CD4-positive, alpha-beta T cell treated with Interleukin-12 subunit alpha and Interleukin-12 subunit beta, for 1 hour (primary cell): Measurements from ENCODE around the gene PTPRN2.
"Not testable (repeated sequence)": the region's sequence is repeated elsewhere in the genome, so short reads cannot be mapped to it uniquely, and the experiment has no call there.

ENCODE experiments used
- DNase-seq: peaks from one replicate; pipeline ENCODE4 v3.0.0-alpha.2; 2020

Gene PTPRN2

DNA sequence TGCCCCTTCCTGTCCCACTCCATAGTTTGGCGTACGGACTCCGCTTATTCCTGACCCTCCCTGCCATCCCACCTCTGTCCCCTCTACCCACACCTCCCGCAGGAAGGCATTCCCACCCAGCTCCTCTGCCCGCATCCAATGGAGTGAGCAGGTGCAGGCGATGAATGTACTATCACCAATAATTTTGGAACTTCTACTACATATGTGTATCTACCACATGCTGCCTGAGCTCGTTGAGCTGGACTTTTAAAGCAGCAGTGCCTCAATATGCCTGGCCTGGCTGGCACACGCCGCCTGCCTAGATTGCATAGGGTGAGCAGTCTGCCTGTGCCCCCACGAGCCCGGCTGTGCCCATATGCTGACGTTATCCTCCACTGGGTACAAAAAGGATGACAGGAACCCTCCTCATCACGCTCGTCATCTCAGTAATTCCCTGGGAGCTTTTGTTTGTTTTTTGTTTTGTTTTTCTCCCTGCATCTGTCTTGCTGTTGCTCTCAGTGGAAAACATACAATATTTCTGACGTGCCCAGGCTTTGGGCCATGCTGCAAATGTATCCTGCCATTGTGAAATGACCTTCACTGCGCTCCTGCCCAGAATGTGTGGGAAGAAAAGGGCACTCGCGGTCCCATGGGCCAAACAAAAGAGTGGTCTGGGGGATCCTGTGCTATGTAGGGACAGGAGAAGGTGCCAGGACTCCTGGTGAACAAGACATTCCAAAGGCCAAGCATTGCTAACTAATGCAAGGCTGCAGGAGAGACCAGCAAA lies 302.8 kb downstream of the PTPRN2 start:
- no peak for DNase-seq

DNA sequence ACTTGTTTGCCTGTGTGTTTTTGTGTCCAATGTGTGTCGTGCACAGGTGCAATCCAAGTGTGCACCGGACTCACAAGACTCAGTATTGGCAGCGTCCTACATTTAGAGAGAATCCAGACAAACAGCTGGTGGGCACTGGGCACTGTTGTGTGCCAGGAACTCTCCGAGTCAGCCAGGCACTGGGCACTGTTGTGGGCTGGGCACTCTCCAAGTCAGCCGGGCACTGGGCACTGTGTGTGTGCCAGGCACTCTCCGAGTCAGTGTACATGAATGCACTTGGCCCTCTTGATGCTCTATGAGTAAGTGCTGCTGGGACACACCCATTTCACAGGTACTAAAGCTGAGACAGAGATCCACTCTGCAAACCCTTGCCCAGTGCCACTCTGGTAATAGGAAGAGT lies 303.5 kb downstream of the PTPRN2 start:
- DNase-seq: no peak

GRCh38 chr7:158283016-158283974 lies 304.3 kb downstream of the PTPRN2 start:
- no peak for DNase-seq

DNA sequence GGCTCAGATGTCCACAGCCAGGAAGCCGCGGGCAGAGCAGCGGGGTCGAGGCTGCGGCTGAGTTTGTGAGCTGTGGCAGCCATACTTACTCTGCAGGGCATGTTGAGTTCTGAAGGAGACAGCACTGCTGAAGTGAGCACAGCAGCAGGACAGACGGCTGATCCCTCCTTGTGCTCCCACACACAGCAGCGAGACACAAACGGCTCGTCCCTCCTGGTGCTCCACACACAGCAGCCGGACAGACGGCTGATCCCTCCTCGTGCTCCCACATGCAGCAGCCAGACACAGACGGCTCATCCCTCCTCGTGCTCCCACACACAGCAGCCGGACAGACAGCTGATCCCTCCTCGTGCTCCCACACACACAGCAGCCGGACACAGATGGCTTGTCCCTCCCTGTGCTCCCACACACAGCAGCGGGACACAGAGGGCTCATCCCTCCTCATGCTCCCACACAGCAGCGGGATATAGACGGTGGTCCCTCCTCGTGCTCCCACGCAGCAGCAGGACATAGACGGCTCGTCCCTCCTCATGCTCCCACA lies 305.1 kb downstream of the PTPRN2 start:
- no peak for DNase-seq

DNA sequence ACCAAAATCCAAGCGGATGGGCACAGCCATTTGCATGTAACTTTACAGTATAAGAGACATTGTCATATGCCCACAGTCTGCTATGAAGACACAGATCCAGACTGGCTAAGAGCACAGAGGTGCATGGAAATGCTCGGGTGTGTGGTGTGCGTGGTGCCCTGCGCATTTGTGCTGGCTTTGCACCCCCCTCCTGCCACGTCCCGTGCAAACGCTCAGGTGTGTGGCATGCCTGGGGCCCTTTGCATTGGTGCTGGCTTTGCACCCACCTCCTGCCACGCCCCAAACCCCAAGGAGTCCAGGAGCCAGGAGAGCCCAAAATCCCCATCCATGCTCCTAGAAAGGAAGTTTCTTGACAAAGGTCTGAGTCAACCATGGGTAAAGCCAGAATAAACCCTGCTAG lies 306.2 kb downstream of the PTPRN2 start:
- DNase-seq: no peak

DNA sequence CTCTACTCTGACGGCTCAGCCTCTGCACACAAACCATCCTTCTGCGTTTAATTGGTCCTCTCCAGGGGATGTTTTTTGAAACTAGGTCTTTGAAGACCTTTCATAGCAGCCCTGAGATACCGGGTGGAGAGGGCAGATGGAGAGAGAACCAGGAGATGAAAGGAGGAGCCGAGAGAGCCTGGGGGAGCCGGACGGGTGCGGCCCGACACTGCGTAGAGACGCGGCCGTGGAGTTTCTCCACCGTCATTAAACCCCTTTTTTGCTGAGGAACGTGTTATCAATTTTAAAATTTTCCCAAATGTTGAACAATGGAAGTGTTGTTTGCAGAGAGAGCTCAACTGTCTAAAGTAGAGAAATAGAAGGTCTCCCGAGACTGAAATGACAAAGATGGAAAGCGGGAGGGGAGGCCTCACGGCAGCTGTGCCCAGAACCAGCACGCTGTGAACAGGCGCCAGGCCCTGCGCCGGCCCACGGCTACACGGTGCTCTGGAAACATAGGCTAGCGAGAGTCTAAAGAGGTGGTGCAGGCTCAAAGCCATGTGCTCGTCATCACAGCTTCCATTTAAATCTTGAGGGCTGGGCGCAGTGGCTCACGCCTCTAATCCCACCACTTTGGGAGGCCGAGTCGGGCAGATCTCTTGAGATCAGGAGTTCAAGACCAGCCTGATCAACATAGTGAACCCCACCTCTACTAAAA lies 307.0 kb downstream of the PTPRN2 start:
- no peak for DNase-seq

GRCh38 chr7:158279539-158280447 lies 307.8 kb downstream of the PTPRN2 start:
- no peak for DNase-seq

DNA sequence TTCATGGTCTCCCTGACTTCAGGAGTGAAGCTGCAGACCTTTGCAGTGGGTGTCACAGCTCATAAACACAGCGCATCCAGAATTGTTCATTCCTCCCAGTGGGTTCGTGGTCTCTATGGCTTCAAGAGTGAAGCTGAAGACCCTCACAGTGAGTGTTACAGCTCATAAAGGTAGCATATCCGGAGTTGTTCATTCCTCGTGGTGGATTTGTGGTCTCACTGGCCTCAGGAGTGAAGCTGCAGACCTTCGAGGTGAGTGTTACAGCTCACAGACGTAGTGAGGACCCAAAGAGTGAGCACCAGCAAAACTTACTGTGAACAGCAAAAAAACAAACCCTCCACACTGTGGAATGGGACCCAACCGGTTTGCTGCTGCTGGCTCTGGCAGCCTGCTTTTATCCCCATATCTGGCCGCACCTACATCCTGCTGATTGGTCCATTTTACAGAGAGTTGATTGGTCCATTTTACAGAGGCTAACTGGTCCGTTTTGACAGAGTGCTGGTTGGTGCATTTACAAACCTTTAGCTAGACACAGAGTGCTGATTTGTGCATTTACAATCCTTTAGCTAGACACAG lies 308.8 kb downstream of the PTPRN2 start:
- DNase-seq: no peak

DNA sequence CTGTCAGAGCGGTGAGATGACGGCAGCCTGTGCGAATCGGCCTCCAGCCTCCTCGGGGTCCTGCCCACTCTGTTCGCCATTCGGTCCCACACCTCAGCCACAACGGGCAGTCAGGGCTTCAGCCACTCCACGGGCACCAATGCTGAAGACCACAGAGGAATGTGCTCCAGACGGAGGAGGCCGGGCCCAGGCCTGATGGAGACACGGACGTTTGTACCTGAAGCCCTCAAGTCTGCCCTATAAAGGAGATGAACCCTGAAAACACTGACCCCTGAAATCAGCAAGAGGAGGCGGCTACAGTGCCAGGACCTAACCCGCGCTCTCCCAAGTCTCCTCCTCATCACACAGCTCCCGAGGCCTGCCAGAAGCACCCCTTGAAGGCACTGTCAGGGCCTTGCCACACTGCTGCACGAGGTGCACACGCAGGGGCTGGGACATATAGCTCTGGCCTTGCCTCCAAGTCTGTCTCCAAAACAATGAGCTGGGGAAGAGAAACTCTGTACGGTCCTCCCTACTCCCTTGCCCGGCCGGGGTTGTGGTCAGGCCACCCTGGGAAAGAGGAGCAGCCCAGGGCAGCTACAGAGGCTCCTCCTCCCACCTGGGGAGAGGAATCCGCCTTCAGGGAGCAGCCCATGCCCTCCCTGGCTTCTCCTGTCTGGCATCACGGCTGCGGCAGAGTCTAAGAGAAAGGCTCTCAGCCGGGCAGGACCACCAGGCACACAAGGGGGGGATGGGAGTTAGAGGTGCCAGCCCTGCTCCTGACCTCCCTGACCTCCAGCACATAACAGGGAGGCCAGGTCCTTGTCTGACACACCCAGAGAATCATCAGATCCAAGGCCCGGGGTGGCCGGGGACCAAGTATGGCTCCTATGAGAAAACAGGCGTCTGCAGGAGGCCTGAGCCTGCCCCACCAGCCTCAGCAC lies 310.1 kb downstream of the PTPRN2 start:
- no peak for DNase-seq

- no peak for DNase-seq
These were observed 311.0 kb downstream of the PTPRN2 start for GRCh38 chr7:158276414-158277218.

GRCh38 chr7:158275711-158276413 lies 311.8 kb downstream of the PTPRN2 start:
- no peak for DNase-seq

DNA sequence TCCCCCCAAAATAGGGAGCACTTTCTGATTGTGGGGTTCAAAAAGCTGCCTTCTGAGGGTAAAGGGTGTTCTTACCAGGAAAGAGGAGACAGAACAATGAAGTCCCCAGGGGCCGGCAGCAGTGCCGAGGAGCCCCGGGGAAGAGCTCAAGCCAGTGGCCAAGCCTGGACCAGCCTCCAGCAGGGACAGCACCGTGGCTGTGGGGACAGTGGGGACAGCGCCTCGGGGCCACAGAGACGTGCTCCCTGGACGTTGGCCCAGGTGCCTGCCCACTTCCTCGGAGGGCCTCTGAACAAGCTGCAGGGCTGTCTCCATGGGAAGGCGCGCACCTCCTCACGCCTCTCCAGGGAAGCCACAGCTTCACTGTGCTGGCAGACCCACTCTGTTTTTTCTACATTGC lies 312.6 kb downstream of the PTPRN2 start:
- no peak for DNase-seq

DNA sequence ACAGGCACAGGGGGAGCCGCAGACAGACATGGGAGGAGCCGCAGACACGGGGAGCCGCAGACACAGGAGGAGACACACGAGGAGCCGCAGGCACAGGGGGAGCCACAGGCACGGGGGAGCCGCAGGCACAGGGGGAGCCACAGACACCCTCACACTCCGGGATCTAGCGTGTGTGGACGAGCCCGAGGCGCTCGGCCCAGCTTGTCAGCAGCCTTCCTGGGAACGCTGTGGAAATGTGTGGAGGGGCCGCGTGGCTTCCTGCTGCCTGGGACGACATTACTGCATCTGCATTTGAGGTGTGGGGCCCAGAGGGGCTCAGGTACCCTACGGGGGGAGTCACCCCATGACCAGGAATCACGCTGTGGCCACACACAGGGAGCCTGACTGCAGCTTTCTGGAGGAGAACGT lies 313.2 kb downstream of the PTPRN2 start:
- DNase-seq: no peak

- not testable (repeated sequence) for DNase-seq
These were observed 313.8 kb downstream of the PTPRN2 start for GRCh38 chr7:158273756-158274342.

- no peak for DNase-seq
These were observed 314.4 kb downstream of the PTPRN2 start for GRCh38 chr7:158273138-158273651.

DNA sequence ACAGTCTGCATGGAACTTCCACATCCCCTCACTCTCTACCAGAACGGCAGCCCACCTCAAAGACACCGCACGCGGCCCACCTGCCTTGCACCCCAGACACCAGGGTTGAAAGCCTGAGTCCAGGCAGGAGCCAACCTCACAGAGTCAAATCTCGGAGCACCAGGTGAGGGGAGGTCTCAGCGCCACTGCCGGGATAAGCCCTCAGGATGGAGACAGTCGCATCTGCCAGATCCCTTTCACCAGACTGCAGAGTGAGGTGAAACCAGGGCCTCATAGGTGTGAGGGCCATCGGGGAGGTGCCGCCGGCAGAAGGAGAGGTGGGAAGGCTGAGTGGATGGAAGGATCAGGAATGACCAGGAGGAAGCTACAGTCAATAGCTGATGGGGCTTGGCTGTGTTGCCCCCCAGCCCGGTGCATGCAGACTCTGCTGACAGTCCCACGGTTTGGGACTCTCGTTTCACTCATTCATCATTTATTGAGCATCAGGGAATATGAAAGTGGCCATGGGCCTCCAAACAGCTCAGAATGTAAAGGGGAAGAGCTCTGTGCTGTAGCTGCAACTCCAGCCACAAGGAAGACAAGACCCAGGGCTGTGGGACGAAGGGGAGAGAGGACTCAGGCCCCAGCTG lies 315.0 kb downstream of the PTPRN2 start:
- DNase-seq: no peak

DNA sequence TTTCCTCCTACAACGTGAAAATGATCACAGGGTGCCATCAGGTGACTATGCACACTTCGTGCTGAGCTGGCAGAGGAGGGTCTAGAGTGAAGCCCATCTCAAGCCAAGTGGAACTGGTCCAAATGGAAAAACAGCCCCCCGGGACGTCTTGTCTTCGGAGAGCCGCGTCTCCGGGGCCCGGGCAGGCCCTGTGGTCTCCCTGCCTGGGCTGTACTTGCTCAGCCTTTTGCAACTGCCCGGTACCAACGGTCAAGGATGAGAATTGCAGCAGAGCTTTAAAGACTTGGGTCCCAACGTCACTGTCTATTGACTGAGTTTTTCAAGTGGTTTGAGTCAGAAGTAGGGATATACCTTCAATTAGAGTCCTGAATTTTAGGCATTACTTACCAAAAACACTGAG lies 315.5 kb downstream of the PTPRN2 start:
- DNase-seq: no peak

- no peak for DNase-seq
These were observed 316.0 kb downstream of the PTPRN2 start for GRCh38 chr7:158271646-158272045.
